Loucy (cell line): ENCODE measurements around the gene GPR61.

Experiments
- H2AFZ ChIP-seq: fragments of 200-600 bp; sonication (generic); 2 replicates; pipeline ENCODE4 v1.6.0; 2016; ENCODE audit warnings: antibody characterized with exemption, mild to moderate bottlenecking, low read length, moderate library complexity
- H3F3A ChIP-seq: fragments of 200-600 bp; 2 replicates; pipeline ENCODE4 v1.6.0; 2016; ENCODE audit warnings: antibody characterized with exemption, low read depth, mild to moderate bottlenecking
- H3K27me3 ChIP-seq: fragments of 200-600 bp; sonication (generic); 2 replicates; pipeline ENCODE4 v1.6.1; 2014; ENCODE audit warnings: low read length, mild to moderate bottlenecking; ENCODE audit not compliant: insufficient read depth, poor library complexity, severe bottlenecking
- H3K36me3 ChIP-seq: fragments of 200-600 bp; sonication (generic); 2 replicates; pipeline ENCODE4 v1.6.1; 2016; ENCODE audit warnings: low read length; ENCODE audit not compliant: insufficient read depth
- H3K4me1 ChIP-seq: fragments of 200-600 bp; sonication (generic); 2 replicates; pipeline ENCODE4 v1.5.1; 2014; ENCODE audit warnings: low read length, mild to moderate bottlenecking; ENCODE audit not compliant: insufficient read depth, poor library complexity, severe bottlenecking
- H3K4me2 ChIP-seq: fragments of 200-600 bp; sonication (generic); 2 replicates; pipeline ENCODE4 v1.6.0; 2014; ENCODE audit warnings: antibody characterized with exemption, low read length, low read depth, mild to moderate bottlenecking; ENCODE audit not compliant: poor library complexity, severe bottlenecking
- H3K4me3 ChIP-seq: fragments of 200-600 bp; sonication (generic); 2 replicates; pipeline ENCODE4 v1.5.1; 2014; ENCODE audit warnings: low read length, mild to moderate bottlenecking, mixed read lengths; ENCODE audit not compliant: poor library complexity, severe bottlenecking
- H3K79me2 ChIP-seq: fragments of 200-600 bp; sonication (generic); 2 replicates; pipeline ENCODE4 v1.6.1; 2014; ENCODE audit warnings: low read length; ENCODE audit not compliant: insufficient read depth
- H3K9ac ChIP-seq: fragments of 200-600 bp; sonication (generic); 2 replicates; pipeline ENCODE4 v1.6.0; 2014; ENCODE audit warnings: mild to moderate bottlenecking, low read depth, low read length, moderate library complexity; ENCODE audit not compliant: poor library complexity, severe bottlenecking
- H3K9me2 ChIP-seq: fragments of 200-600 bp; sonication (generic); replicated peaks from 2 replicates; pipeline ENCODE4 v1.6.1; 2016; ENCODE audit warnings: low read depth, low read length, mixed read lengths
- H3K9me3 ChIP-seq: fragments of 200-600 bp; sonication (generic); 2 replicates; pipeline ENCODE4 v1.6.1; 2014; ENCODE audit warnings: mild to moderate bottlenecking, antibody characterized with exemption, low read length, low read depth; ENCODE audit not compliant: insufficient read depth
- H4K20me1 ChIP-seq: fragments of 200-600 bp; sonication (generic); 2 replicates; pipeline ENCODE4 v1.6.0; 2014; ENCODE audit warnings: antibody characterized with exemption, low read length, mild to moderate bottlenecking; ENCODE audit not compliant: insufficient read depth, poor library complexity, severe bottlenecking
- EZH2phosphoT487 ChIP-seq: fragments of 200-600 bp; IDR thresholded peaks from 2 replicates; pipeline ENCODE4 v1.6.1; 2018; ENCODE audit warnings: antibody characterized with exemption, mild to moderate bottlenecking, moderate library complexity, borderline replicate concordance
- TF ChIP-seq, protein P1 (sequence below): fragments of 200-600 bp; sonication (generic); conservative IDR thresholded peaks from 2 replicates; pipeline ENCODE4 v1.5.1; 2014; ENCODE audit warnings: mild to moderate bottlenecking, antibody characterized with exemption, low read length

GPR61 gene

DNA sequence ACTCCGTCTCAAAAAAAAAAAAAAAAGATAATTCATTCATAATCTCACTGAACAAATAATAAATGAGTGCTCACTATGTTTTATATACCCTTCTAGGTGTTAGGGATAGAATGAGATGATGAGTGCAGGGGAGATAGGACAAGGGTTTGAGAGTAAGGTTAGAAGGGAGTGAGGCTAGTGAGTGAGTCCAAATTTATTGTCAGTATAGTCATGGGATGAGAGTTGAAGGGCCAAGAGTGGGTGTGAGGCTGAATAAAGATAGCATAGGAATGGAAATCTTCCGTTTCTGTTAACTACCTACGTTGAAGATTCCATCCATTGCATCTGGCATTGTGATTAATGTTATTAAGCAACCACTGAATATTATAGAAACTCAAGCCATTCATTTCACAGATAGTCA, 25.6 kb downstream of the GPR61 start:
- H3K79me2 ChIP-seq = peaks cover 99% of the 10 kb centered on the region
- H3K4me2 ChIP-seq = no peak overlapping the region
- H3K4me3 ChIP-seq = no peak overlapping the region
- H3F3A ChIP-seq = no peaks in the 10 kb centered on the region
- no peak for TF ChIP-seq EZH2phosphoT487
- TF ChIP-seq, protein P1, sequence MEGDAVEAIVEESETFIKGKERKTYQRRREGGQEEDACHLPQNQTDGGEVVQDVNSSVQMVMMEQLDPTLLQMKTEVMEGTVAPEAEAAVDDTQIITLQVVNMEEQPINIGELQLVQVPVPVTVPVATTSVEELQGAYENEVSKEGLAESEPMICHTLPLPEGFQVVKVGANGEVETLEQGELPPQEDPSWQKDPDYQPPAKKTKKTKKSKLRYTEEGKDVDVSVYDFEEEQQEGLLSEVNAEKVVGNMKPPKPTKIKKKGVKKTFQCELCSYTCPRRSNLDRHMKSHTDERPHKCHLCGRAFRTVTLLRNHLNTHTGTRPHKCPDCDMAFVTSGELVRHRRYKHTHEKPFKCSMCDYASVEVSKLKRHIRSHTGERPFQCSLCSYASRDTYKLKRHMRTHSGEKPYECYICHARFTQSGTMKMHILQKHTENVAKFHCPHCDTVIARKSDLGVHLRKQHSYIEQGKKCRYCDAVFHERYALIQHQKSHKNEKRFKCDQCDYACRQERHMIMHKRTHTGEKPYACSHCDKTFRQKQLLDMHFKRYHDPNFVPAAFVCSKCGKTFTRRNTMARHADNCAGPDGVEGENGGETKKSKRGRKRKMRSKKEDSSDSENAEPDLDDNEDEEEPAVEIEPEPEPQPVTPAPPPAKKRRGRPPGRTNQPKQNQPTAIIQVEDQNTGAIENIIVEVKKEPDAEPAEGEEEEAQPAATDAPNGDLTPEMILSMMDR = no peak
- H3K36me3 ChIP-seq = no peaks in the 10 kb centered on the region
- peaks cover 23% of the 10 kb centered on the region for H3K4me1 ChIP-seq
- no peaks in the 10 kb centered on the region for H3K27me3 ChIP-seq
- no peak overlapping the region for H2AFZ ChIP-seq
- H3K9me3 ChIP-seq = no peaks in the 10 kb centered on the region
- no peak overlapping the region for H3K9ac ChIP-seq
- no peaks in the 10 kb centered on the region for H3K9me2 ChIP-seq
- H4K20me1 ChIP-seq = peaks cover 79% of the 10 kb centered on the region

DNA sequence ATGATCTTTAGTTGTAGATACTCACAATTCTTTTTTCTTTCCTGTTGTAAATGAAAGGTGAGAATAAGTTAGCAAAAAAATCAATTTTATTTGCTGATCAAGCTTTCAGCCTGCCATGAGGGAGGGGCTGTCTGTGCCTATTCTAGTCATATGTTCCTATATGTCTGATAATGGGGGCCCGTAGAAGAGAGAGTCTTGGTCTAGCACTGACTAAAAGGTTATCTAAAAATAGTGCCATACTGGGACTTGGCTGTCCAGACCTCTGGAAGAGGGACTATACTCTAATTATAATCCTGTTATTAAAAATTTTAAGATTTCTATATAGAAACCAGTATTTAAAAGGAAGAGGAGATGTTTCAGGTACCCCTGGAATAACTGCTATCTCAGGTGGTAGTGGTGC, 27.3 kb downstream of the GPR61 start:
- peaks cover 98% of the 10 kb centered on the region for H3K79me2 ChIP-seq
- H3K9me2 ChIP-seq = no peaks in the 10 kb centered on the region
- H3K27me3 ChIP-seq = no peaks in the 10 kb centered on the region
- peaks cover 17% of the 10 kb centered on the region for H3K4me1 ChIP-seq
- H3K4me3 ChIP-seq = no peak overlapping the region
- no peak overlapping the region for H3K4me2 ChIP-seq
- H3K9ac ChIP-seq = no peak overlapping the region
- H4K20me1 ChIP-seq = peaks cover 73% of the 10 kb centered on the region
- no peak for TF ChIP-seq EZH2phosphoT487
- TF ChIP-seq, protein P1 = no peak
- no peaks in the 10 kb centered on the region for H3K36me3 ChIP-seq
- H3K9me3 ChIP-seq = no peaks in the 10 kb centered on the region
- no peaks in the 10 kb centered on the region for H3F3A ChIP-seq
- H2AFZ ChIP-seq = no peak overlapping the region

DNA sequence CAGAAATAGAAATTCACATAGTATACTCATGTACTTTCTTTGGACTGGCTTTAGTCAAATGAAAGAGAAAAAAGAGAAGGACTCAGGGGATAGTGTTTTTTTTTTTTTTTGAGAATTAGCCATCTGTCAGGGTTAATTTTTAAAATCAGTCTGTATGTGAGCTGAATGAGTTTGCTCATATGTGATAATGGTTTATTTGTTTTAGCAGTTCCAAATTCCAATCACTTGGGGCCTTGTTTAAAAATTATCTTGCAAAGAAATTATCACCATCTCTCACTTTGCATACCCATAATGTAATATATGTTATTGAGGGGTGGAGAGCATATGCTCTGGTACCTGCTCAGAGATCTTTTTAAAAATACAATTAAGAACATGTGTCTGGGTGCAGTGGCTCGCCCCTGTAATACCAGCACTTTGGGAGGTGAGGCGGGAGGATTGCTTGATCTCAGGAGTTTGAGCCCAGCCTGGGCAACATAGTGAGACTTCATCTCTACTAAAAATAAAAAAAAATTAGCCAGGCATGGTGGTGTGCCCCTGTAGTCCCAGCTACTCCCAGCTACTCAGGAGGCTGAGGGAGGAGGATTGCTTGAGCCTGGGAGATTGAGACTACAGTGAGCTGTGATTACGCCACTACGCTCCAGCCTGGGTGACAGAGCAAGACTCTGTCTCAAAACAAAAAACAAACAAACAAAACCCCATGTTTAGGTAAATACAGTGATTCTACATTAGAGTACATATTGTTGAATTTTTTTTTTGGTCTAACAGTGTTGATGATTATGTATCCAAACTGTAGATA, 28.4 kb downstream of the GPR61 start:
- no peaks in the 10 kb centered on the region for H3K9me3 ChIP-seq
- peaks cover 14% of the 10 kb centered on the region for H3K4me1 ChIP-seq
- H3K4me2 ChIP-seq = no peak overlapping the region
- peaks cover 73% of the 10 kb centered on the region for H4K20me1 ChIP-seq
- no peak overlapping the region for H2AFZ ChIP-seq
- H3K9me2 ChIP-seq = no peaks in the 10 kb centered on the region
- H3K27me3 ChIP-seq = no peaks in the 10 kb centered on the region
- no peaks in the 10 kb centered on the region for H3F3A ChIP-seq
- H3K79me2 ChIP-seq = peaks cover 99% of the 10 kb centered on the region
- no peak overlapping the region for H3K9ac ChIP-seq
- H3K36me3 ChIP-seq = no peaks in the 10 kb centered on the region
- TF ChIP-seq, protein P1 = no peak
- no peak for TF ChIP-seq EZH2phosphoT487
- no peak overlapping the region for H3K4me3 ChIP-seq
